Right cardiac atrium (tissue), 5 donors: Measurements from ENCODE around the gene IL27RA. TPM values are rescaled to one million over a fixed set of nuclear protein-coding genes. Genes with fewer than 3 reads are reported as not detected.

Experiments
- ATAC-seq, 2 donors: fragments of 200-7000 bp; cut with Tn5 transposase; one replicate each; pipeline versions ENCODE4 v1.8.0 to v1.9.1; 2020; ENCODE audit warnings: moderate library complexity in 2 of 2, mild to moderate bottlenecking in 1 of 2
- DNase-seq, 3 donors: peaks; one replicate each; pipeline ENCODE4 v3.0.0-alpha.2; 2020
- H3K27ac ChIP-seq: one replicate; pipeline ENCODE4 v1.5.1; 2013; ENCODE audit warnings: mild to moderate bottlenecking, low read length, control low read depth, moderate library complexity
- H3K27me3 ChIP-seq: one replicate; pipeline ENCODE4 v1.6.1; 2013; ENCODE audit not compliant: control insufficient read depth, insufficient read depth
- H3K4me1 ChIP-seq: one replicate; pipeline ENCODE4 v1.6.1; 2013; ENCODE audit warnings: low read length; ENCODE audit not compliant: control insufficient read depth, insufficient read depth
- H3K4me3 ChIP-seq: one replicate; pipeline ENCODE4 v1.5.1; 2013; ENCODE audit warnings: low read length, control low read depth
- H3K9me3 ChIP-seq: one replicate; pipeline ENCODE4 v1.6.1; 2013; ENCODE audit warnings: low read length; ENCODE audit not compliant: control insufficient read depth
- WGBS: extraction: QIAGEN DNeasy Blood & Tissue Kit; methylation state at CpG from one replicate; pipeline ENCODE4 v1.1.7; 2013; 5-methylcytosine and 5-hydroxymethylcytosine counted together
- intact Hi-C, 4 donors: fragments of 100-400 bp; cut with DNase I; formaldehyde crosslinking; loops; one replicate each; pipeline versions ENCODE4 v1.11.0 to v1.14.0; 2022 to 2023
- polyA plus RNA-seq: library from polyadenylated mRNA; stranded (reverse); fragments of 200-250 nt; gene quantifications from one replicate; pipeline ENCODE4 v1.2.3, GENCODE V29; 2013
- total RNA-seq, 4 donors: library from RNA; stranded (reverse); fragmentation: NEBNext Ultra II Directional; extraction: Animal tissue kit (Norgen Biotek cat#: 25700); gene quantifications; one replicate each; pipeline ENCODE4 v1.2.1, GENCODE V29; 2021
- donor health status: healthy with polysubstance abuse.
- donor health status: DM: no; HTN: yes; CAD: no.
- donor health status: DM: no; HTN: no; CAD: no.
- donor health status: DM: no; HTN: yes; CAD: no; lungs with severe emphysema.
- donor health status: DM: yes; HTN: yes; CAD: no.

IL27RA gene
- total and polyA plus RNA-seq, 5 donors, result 3.3 to 4.7 (median 3.5) TPM

- ATAC-seq (no peak), DNase-seq (no peak)
- 79% methylated on average over 6 of the region's 6 CpGs for WGBS
- intact Hi-C loops, result no loop called here
- Histone ChIP-seq H3K27me3 (no peaks in the 10 kb centered on the region), H3K27ac (no peak overlapping the region), H3K9me3 (no peaks in the 10 kb centered on the region), H3K4me3 (no peak overlapping the region), H3K4me1 (no peaks in the 10 kb centered on the region)
These were observed 22.5 kb downstream of the IL27RA start for GRCh38 chr19:14054099-14054498.

- WGBS, result 57% methylated on average over 11 of the region's 11 CpGs
- intact Hi-C loops, result no loop called here
- Histone ChIP-seq H3K4me1 (no peaks in the 10 kb centered on the region), H3K9me3 (no peaks in the 10 kb centered on the region), H3K27ac (no peak overlapping the region), H3K4me3 (no peak overlapping the region), H3K27me3 (no peaks in the 10 kb centered on the region)
- ATAC-seq (no peak), DNase-seq (no peak)
These were observed 23.2 kb downstream of the IL27RA start for GRCh38 chr19:14054721-14055120.

- Histone ChIP-seq H3K27ac (no peak overlapping the region), H3K4me1 (no peaks in the 10 kb centered on the region), H3K9me3 (no peaks in the 10 kb centered on the region), H3K4me3 (no peak overlapping the region), H3K27me3 (no peaks in the 10 kb centered on the region)
- WGBS, result 88% methylated on average over 3 of the region's 3 CpGs
- ATAC-seq (no peak), DNase-seq (no peak)
- intact Hi-C loops, result no loop called here
These were observed 23.8 kb downstream of the IL27RA start for GRCh38 chr19:14055396-14055795.

DNA sequence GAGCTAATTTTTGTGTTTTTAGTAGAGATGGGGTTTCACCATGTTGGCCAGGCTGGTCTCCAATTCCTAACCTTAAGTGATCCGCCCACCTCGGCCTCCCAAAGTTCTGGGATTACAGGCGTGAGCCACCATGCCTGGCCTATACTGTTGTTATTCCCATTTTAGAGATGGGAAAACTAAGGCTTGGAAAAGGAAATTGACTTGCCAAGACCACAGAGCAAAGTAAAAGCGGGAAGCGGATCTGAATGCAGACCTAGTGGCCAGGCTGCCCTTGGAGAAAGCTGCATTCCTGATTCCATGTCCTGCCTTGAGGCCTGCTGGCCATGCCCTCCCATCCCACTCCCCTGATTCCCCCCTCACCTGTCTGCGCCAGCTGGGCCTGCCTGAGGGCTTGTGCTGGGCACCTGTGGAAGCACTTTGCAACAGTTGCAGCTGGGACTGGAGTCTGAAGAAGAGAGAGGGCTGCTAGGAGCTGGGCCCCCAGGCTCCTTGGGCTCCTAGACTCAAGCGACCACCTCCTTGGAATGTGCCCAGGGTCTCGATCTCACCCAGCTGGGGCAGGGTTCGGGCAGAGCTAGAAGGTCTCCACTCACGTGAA, 24.6 kb downstream of the IL27RA start:
- DNase-seq (no peak), ATAC-seq (no peak)
- Histone ChIP-seq H3K27ac (no peak overlapping the region), H3K4me1 (no peaks in the 10 kb centered on the region), H3K27me3 (no peaks in the 10 kb centered on the region), H3K4me3 (no peak overlapping the region), H3K9me3 (no peaks in the 10 kb centered on the region)
- 94% methylated on average over 10 of the region's 10 CpGs for WGBS
- intact Hi-C loops, result no loop called here

DNA sequence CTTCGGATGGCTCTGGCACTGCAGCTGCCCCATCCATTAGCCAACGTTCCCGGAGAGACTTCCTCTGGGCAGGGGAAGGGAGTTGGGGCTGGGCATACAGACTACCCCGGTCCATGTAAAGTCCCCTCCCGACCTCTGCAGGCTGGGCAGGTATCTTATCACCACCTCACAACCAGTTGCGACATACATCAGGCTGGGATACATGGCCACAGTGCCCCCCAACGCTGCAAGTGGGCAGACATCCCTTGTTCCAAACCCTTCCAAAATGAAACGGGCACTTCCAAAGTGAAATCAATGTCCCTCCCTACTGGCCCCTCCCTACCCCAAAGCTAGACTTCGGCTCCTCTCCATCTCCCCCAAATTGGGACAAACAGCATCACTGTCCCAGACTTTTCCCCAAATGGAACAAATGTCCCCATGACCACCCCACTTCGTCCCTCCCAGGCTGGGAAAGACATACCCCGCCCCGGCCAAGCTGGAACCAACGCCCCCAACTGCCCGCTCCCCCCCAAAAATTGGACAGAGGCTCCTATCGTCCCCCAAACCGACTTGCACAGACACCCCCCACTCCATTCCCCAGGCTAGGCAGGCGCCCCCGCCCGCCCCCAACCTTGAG, 25.3 kb downstream of the IL27RA start:
- Histone ChIP-seq H3K4me1 (no peaks in the 10 kb centered on the region), H3K9me3 (no peaks in the 10 kb centered on the region), H3K4me3 (peak overlapping the region; percentile 53), H3K27ac (no peak overlapping the region), H3K27me3 (no peaks in the 10 kb centered on the region)
- intact Hi-C loops, result no loop called here
- DNase-seq (no peak), ATAC-seq (no peak)
- 25% methylated on average over 19 of the region's 19 CpGs for WGBS

GRCh38 chr19:14058182-14059092, 26.9 kb downstream of the IL27RA start:
- no peak overlapping the region for H3K27ac ChIP-seq
- no peaks in the 10 kb centered on the region for H3K9me3 ChIP-seq
- no peak for DNase-seq
- no peak overlapping the region for H3K4me3 ChIP-seq
- no peak for ATAC-seq
- no peaks in the 10 kb centered on the region for H3K4me1 ChIP-seq
- intact Hi-C loops, result no loop called here
- H3K27me3 ChIP-seq, result no peaks in the 10 kb centered on the region
- 23% methylated on average over 17 of the region's 17 CpGs for WGBS

GRCh38 chr19:14059093-14059480, 27.5 kb downstream of the IL27RA start:
- 18% methylated on average over 15 of the region's 15 CpGs for WGBS
- H3K9me3 ChIP-seq, result no peaks in the 10 kb centered on the region
- no peaks in the 10 kb centered on the region for H3K4me1 ChIP-seq
- intact Hi-C loops, result no loop called here
- no peaks in the 10 kb centered on the region for H3K27me3 ChIP-seq
- ATAC-seq (peak in 1 of 2 donors; percentile 14), DNase-seq (peak in 1 of 3 donors; percentile 63)
- H3K27ac ChIP-seq, result no peak overlapping the region
- no peak overlapping the region for H3K4me3 ChIP-seq

- ATAC-seq, result no peak
- no peaks in the 10 kb centered on the region for H3K9me3 ChIP-seq
- H3K4me3 ChIP-seq, result no peak overlapping the region
- 48% methylated on average over 8 of the region's 8 CpGs for WGBS
- H3K27ac ChIP-seq, result no peak overlapping the region
- H3K27me3 ChIP-seq, result no peaks in the 10 kb centered on the region
- H3K4me1 ChIP-seq, result no peaks in the 10 kb centered on the region
- intact Hi-C loops, result no loop called here
- no peak for DNase-seq
These were observed 28.1 kb downstream of the IL27RA start for GRCh38 chr19:14059652-14060155.

DNA sequence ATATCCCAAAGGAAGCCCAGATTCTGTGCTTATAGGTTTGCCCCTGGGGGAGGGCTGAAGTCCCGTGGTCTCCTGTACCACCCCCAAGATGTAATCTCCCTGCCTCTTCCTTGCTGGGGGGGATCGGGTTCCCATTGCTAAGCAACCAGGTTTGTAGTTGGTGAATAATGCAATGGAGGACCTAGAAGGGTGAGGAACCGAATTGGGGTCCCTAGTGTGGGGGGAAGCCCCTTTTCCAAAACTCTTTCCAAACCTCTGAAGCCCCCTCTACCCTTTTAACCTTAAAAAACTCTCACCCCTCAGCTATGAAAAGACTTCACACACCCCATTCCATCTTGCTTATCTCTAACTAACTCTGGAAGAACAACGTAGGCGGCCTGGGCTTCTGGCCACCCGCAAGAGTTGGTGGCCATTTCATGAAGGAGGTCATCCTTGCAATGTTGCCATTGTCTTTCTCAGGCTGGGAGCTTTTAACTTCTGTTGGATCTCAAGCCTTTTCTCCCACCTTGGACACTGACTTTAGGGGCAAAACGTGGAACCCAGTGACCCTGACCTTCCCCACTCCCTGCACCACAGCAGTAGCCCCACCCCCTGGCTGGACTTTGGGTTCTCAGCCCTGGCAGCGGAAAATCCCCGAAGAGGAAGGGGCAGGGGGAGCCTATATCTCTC, 29.7 kb downstream of the IL27RA start:
- no peak for DNase-seq
- Histone ChIP-seq H3K27me3 (no peaks in the 10 kb centered on the region), H3K9me3 (no peaks in the 10 kb centered on the region), H3K4me3 (no peak overlapping the region), H3K4me1 (no peaks in the 10 kb centered on the region), H3K27ac (no peak overlapping the region)
- intact Hi-C loops, result no loop called here
- 44% methylated on average over 9 of the region's 9 CpGs for WGBS
- ATAC-seq, result no peak

DNA sequence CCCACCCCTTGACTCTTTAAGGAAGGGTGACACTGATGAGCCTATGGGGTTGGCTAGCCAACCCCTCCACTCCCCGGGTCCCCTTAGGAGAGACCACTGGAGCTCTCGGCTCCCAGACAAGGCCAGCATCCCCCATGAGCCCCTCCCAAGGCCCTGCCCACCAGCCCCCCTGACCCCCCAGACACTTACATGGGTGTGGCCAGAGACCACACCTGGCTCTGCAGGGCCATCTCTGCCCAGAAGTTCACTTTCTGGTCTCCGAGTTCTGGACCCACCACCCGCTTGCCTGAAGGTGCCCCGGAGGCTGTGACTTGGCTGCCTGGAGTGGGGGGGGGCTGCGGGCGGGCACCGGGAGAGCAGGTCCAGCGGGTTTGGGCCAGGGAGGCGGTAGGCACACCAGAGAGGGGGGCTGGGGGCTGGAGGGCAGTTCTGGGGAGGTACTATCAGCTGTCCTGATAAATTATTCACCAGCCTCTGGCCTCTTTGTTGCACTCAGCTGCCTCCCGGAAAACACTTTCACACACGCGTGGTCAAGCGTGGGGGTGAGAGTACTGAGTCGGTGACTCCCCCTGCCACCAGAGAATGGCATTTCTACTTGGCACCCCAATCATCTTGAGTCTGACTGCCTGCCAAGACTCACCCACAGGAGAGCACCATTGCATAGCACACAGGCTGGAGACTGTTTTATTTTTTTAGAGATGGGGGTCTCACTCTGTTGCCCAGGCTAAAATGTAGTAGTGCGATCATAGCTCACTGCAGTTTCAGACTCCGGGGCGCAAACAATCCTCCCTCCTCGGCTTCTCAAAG, 30.4 kb downstream of the IL27RA start, which contains the start of gene PALM3:
TSS of gene PALM3 (minus strand) at position 326 of the 807 bp plus-strand sequence. CDS start at position 230, 96 bp downstream.
- no peak for ATAC-seq
- intact Hi-C loops, result no loop called here

More for the DNA sequence above, 30.4 kb downstream of the IL27RA start, which contains the start of gene PALM3:
- no peaks in the 10 kb centered on the region for H3K27me3 ChIP-seq
- H3K27ac ChIP-seq, result no peak within 1 kb of the TSS
- no peaks in the 10 kb centered on the region for H3K9me3 ChIP-seq
- no peaks in the 10 kb centered on the region for H3K4me1 ChIP-seq
- 66% methylated on average over 19 of the region's 19 CpGs for WGBS
- H3K4me3 ChIP-seq, result no peak within 1 kb of the TSS
- no peak for DNase-seq
